Caki2 (cell line): ENCODE data around the gene SLC9A8. TPM values are rescaled to one million over a fixed set of nuclear protein-coding genes. Genes with fewer than 3 reads are reported as not detected.
"Not testable (repeated sequence)": the region's sequence is repeated elsewhere in the genome, so short reads cannot be mapped to it uniquely, and the experiment has no call there.

Source experiments
- DNase-seq: peaks from one replicate; pipeline ENCODE4 v3.0.0-alpha.2; 2015; ENCODE audit warnings: low read depth
- in situ Hi-C: cut with HindIII; loops from 2 replicates; pipeline ENCODE4 v1.10.0; 2016; ENCODE audit warnings: low sequenced_read_pairs, low pct_unique_long_range_greater_than_20kb, mixed read lengths
- total RNA-seq: library from RNA; depleted of rRNA; stranded (reverse); fragments of >200 nt; shearing (Covaris generic); gene quantifications from 2 replicates; pipeline ENCODE4 v1.2.3, GENCODE V29; 2014; ENCODE audit warnings: low replicate concordance

SLC9A8 gene
- total RNA-seq, 1 experiment from 2014 or later, result 7.6 TPM

GRCh38 chr20:49885558-49886332, 73.1 kb downstream of the SLC9A8 start:
- peak; percentile 33 for DNase-seq
- in situ Hi-C loops, result no loop called here

DNA sequence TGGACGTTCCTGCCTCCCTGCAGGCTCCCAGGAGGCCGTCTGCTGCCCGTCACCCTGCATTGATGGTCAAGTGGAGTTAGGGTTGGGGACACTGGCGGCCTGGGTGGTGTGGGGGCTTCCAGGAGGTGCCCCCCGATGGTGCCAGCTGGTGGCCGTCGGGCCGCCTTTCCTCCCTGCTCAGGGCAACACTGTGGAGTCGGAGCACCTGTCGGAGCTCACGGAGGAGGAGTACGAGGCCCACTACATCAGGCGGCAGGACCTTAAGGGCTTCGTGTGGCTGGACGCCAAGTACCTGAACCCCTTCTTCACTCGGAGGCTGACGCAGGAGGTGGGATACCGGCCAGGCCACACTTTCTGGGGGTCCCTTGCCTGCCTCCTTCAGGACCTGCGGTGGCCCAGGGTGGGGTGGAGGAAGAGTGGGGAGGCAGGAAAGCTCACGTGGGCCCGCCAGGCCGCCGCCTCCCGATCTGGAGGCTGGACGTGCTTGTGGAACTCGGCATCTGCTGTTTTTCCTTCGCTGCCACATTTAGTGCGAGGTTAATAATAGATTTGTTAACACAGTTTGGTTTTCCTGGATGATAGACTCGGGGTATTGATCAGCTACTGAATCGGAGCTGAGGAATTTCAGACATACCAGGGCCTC, 74.1 kb downstream of the SLC9A8 start:
- DNase-seq, result no peak
- in situ Hi-C loops, result no loop called here

DNA sequence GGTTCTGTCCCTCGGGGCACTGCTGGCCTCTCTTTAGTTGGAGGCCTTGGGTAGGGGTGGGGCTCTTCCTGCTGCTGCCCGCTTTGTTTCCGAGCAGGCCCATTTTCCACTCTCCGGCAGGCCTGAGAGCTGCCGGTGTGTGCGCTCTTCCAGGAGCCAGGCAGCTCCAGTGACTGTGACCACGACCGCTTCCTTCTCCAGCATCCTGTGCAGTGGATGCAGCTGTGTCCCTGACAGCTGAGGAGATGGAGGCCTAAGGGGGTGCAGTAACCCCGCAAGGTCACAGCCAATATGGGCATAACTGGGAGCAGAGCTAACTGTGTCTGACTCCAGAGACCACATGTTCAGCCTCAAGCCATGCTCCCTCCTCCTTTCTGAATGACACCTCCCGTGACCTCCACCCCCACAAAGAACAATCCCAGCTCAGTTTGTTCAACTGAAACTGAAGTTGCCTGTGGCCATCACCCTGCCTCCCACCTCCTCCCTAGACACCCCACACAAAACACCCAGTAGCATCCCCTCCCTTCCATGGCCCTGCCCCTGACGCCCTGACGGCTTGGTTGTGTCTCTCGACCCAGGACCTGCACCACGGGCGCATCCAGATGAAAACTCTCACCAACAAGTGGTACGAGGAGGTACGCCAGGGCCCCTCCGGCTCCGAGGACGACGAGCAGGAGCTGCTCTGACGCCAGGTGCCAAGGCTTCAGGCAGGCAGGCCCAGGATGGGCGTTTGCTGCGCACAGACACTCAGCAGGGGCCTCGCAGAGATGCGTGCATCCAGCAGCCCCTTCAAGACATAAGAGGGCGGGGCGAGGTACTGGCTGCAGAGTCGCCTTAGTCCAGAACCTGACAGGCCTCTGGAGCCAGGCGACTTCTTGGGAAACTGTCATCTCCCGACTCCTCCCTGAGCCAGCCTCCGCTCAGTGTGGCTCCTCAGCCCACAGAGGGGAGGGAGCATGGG, 74.9 kb downstream of the SLC9A8 start:
- in situ Hi-C loops, result no loop called here
- peak; percentile 34 for DNase-seq

- DNase-seq, result peak; percentile 91
- in situ Hi-C loops, result no loop called here
Measured at GRCh38 chr20:49888212-49889000, 75.8 kb downstream of the SLC9A8 start.

GRCh38 chr20:49889001-49889934, 76.6 kb downstream of the SLC9A8 start:
- in situ Hi-C loops, result no loop called here
- no peak for DNase-seq

DNA sequence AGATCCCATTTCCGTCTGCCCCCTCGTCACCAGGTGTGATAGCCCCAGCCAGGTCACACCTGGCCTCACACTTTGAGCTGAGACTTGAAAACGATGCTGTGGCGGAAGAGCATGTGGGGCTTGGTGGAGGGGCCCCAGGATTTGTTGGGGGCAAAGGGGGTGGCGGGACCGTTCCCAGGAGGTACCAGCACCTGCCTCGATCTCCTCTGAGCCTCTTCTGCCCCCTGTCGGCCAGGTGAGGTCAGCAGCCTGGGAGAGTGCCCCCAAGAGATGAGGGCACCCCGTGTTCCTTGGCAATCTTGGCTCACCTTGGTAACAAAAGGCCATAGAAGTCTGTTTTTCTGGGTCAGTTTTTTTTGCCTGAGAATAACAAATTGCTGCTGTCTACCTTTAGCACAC, 77.3 kb downstream of the SLC9A8 start:
- no peak for DNase-seq
- in situ Hi-C loops, result no loop called here

GRCh38 chr20:49890471-49891361, 78.1 kb downstream of the SLC9A8 start:
- in situ Hi-C loops, result no loop called here
- no peak for DNase-seq

DNA sequence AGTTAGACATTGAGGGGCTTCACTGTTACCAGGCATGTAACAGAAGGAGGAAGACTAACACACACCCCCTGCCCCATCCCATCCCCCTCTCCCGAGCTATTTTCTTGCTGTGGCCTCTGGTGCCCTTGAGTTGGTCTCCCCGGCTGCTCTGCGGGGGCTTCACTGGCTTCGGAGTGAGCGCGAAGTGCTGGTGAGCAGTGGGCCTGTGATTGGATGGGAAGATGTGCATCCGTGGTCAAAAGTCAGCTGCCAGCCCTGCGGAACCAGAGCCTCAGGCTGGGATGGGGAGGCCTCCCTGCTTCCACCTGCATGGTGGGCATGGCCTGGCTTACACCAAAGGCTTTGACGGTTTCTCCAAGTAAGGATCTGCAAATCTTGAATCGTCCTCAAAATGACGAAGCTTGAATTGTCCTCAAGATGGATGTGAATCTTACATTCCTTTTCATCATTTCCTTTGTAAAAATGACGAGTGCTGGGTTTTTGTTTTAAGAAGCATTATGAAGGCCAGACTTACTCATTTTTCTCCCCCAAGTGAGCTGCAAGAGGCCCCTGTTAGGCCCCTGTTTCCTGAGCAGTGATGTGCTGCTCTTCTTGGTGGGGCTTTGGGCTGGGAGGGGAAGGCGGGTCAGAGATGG, 79.0 kb downstream of the SLC9A8 start:
- DNase-seq, result no peak
- in situ Hi-C loops, result no loop called here

DNA sequence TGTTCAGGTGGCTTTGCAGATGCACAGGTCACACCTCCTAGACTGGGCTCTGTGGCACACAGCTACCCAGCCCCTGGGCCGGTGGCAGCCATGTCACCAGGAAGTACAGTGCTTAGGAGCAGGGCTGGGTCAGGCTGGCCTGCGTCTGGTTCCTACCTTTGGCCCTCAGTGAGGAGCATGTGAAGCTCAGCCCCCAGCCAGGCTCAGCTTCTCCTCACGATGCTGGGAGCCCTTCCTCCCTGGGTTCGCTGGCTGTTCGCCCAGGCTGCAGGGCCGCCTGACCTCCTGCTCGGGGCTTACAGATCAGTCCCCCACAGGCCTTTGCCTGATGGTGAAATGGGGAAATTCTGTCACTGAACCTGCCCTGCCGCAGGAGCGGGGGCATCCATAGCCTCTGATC, 79.6 kb downstream of the SLC9A8 start:
- DNase-seq, result no peak
- in situ Hi-C loops, result no loop called here

- DNase-seq, result no peak
- in situ Hi-C loops, result no loop called here
Measured at GRCh38 chr20:49892817-49893216, 80.2 kb downstream of the SLC9A8 start.

- in situ Hi-C loops, result no loop called here
Measured at GRCh38 chr20:49893242-49894072, 80.8 kb downstream of the SLC9A8 start.

DNA sequence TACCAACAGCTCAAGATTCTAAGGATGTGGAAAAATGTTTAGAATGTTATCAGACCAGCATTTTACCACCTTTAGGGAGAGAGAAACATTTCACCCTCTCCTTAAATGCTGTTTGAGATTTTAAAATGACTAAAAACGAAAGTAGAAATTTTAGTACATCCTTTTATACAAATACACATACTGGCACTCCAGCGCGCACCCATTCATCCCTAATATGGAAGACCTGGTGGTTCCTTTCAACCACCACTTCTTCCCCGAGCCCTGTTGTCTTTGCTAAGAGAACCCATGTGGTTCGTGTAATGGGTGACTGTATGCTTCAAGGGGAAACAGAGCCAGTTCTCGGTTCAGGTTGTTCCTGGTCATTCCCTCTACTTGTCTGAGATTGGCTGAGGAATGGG, 81.4 kb downstream of the SLC9A8 start:
- in situ Hi-C loops, result no loop called here
- no peak for DNase-seq

More at GRCh38 chr20:49893242-49894072, 80.8 kb downstream of the SLC9A8 start:
- DNase-seq, result no peak

DNA sequence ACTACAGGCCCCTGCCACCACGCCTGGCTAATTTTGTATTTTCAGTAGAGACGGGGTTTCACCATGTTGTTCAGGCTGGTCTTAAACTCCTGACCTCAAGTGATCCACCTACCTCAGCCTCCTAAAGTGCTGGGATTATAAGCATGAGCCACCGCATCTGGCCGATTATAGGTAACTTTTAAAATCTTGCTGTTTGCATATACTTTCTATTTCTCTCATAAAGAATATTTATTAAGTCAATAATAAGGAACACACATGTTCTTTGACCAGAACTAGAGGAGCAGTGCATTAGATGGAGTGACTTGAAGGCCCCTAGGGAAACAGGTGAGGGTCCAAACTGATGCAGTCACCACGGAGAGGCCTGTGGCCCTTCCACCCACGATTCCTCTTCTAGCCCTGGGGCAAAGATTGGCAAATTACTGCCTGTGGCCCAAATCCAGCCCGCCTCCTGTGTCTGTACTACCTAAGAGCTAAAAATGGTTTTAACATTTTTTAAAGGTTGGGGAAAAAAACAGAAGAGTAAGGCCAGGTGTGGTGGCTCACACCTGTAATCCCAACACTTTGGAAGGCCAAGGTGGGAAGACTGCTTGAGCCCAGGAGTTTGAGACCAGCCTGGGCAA, 83.0 kb downstream of the SLC9A8 start:
- DNase-seq, in situ Hi-C loops: not testable (repeated sequence)

DNA sequence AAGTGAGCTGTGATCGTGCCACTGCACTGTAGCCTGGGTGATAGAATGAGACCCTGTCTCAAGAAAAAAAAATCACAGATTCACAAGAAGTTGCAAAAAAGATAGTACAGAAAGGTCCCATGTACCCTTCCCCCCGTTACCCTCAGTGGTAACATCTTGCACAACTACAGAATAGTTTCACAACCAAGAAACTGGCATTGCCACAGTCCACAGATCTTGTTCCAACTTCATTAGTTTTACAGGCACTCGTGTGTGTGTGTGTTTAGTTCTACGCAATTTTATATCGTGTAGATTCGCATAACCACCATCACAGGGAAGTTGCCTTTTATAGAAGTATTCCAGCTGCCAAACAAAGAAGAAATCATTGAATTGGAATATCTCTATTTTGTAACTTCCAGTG, 83.6 kb downstream of the SLC9A8 start:
- no peak for DNase-seq
- in situ Hi-C loops, result no loop called here
